ENCODE measurements around the gene MYH14. TPM values are rescaled to one million over a fixed set of nuclear protein-coding genes. Genes with fewer than 3 reads are reported as not detected.

Gene MYH14
- total and polyA plus RNA-seq, 2 of the 8 experiments (the other 6 are each of a cell fraction or from before 2014, with no cell fraction given), result 17.3 to 28.6 TPM

DNA sequence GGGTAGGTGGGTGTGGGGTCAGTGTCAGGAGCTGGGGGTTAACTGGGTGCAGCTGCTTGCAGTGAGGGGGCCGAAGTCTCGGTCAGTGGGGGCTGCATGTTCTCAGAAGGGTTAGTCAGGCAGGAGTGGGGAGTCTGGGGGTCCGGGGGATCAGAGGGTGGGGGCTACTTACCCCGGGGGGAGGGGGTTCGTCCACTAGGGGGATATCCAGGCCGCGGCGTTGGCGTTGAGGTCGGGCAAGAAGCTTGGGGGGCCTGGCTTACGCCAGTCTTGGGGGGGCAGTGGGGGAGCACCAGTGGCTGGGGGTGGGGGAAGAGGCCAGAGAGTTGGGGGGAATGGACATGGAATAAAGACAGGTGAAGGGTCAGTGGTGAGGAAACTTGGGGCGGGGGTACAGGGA, 116.6 kb downstream of the MYH14 start (continued):
- TF ChIP-seq CBX8 (IDR thresholded peaks at IDR 0.05; ENCODE audit: borderline replicate concordance, low read depth, low read length) (no peak), CTBP2 (IDR thresholded peaks at IDR 0.05; ENCODE audit: borderline replicate concordance, insufficient read depth, insufficient read length, low read length) (no peak), TCF12 (IDR thresholded peaks at IDR 0.05; ENCODE audit: low read depth, low read length) (no peak), SAP30 (IDR thresholded peaks at IDR 0.05; ENCODE audit: insufficient read depth, insufficient replicate concordance, low read length) (no peak), MAX (IDR thresholded peaks at IDR 0.05) (no peak), CHD1 (IDR thresholded peaks at IDR 0.05; ENCODE audit: low read depth, low read length) (no peak), KDM5A (IDR thresholded peaks at IDR 0.05; ENCODE audit: low read length) (no peak), CHD2 (IDR thresholded peaks at IDR 0.05; ENCODE audit: low read length) (no peak), SP1 (IDR thresholded peaks at IDR 0.05; ENCODE audit: low read depth, low read length) (no peak), POLR2A (IDR thresholded peaks at IDR 0.05; ENCODE audit: control extremely low read depth in 1 of 2, low read depth in 2 of 2, low read length in 2 of 2) (no peak)
